ENCODE results near the gene ZFP28. TPM values are rescaled to one million over a fixed set of nuclear protein-coding genes. Genes with fewer than 3 reads are reported as not detected.

ZFP28 gene
- total and polyA plus RNA-seq, 2 donors (not counting 3 experiments of a cell fraction or from before 2014, with no cell fraction given), result 1.8 to 5.4 TPM

- Histone ChIP-seq H3K4me2 (ENCODE audit: insufficient read depth, low read length) (no peak overlapping the region), H3K9me3 (replicated peaks; ENCODE audit: control insufficient read depth, insufficient read depth, low read length) (peaks cover 22% of the 10 kb centered on the region), H3K27ac (ENCODE audit: insufficient read depth, low read depth, low read length) (no peak overlapping the region), H3K4me1 (ENCODE audit: control insufficient read depth, extremely low read depth, insufficient read depth, low read length) (no peaks in the 10 kb centered on the region), H3K36me3 (ENCODE audit: control insufficient read depth in 2 of 2, extremely low read depth in 1 of 2, insufficient read depth in 2 of 2, low read length in 2 of 2) (no peaks in the 10 kb centered on the region), H2AFZ (ENCODE audit: low read depth, low read length) (no peak overlapping the region), H3K9me1 (replicated peaks; ENCODE audit: control insufficient read depth, extremely low read depth, insufficient read depth, low read length) (no peaks in the 10 kb centered on the region), H4K20me1 (replicated peaks; ENCODE audit: control insufficient read depth, extremely low read depth, insufficient read depth, low read length) (no peaks in the 10 kb centered on the region), H3K79me2 (ENCODE audit: control insufficient read depth, insufficient read depth, low read length) (no peaks in the 10 kb centered on the region), H3K27me3 (ENCODE audit: control insufficient read depth in 2 of 2, insufficient read depth in 2 of 2, low read length in 2 of 2) (no peaks in the 10 kb centered on the region), H3K9ac (replicated peaks; ENCODE audit: extremely low read depth, insufficient read depth, low read length) (no peak overlapping the region), H3K4me3 (replicated peaks in 1 of 3; ENCODE audit: insufficient read depth in 1 of 3, low read depth in 1 of 3, low read length in 3 of 3) (no peak overlapping the region)
- DNase-seq (ENCODE audit: low read depth, low spot score), result no peak
- BruUV-seq (replicated peaks), result no TSS peak
- FAIRE-seq, result no peak
- POLR2A ChIA-PET, result no interaction called here
- intact Hi-C loops (cut with micrococcal nuclease) (no loop called here), dilution Hi-C loops (cut with MboI; ENCODE audit: extremely low pct_ligation_motif_present, low sequenced_read_pairs) (no loop called here)
- CTCF ChIA-PET, result no interaction called here
- TF ChIP-seq JUN (IDR thresholded peaks at IDR 0.05; ENCODE audit: borderline replicate concordance, insufficient read depth, insufficient read length, low read depth), result no peak
- TF ChIP-seq, protein P1, sequence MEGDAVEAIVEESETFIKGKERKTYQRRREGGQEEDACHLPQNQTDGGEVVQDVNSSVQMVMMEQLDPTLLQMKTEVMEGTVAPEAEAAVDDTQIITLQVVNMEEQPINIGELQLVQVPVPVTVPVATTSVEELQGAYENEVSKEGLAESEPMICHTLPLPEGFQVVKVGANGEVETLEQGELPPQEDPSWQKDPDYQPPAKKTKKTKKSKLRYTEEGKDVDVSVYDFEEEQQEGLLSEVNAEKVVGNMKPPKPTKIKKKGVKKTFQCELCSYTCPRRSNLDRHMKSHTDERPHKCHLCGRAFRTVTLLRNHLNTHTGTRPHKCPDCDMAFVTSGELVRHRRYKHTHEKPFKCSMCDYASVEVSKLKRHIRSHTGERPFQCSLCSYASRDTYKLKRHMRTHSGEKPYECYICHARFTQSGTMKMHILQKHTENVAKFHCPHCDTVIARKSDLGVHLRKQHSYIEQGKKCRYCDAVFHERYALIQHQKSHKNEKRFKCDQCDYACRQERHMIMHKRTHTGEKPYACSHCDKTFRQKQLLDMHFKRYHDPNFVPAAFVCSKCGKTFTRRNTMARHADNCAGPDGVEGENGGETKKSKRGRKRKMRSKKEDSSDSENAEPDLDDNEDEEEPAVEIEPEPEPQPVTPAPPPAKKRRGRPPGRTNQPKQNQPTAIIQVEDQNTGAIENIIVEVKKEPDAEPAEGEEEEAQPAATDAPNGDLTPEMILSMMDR (IDR thresholded peaks at IDR 0.05; ENCODE audit: extremely low read depth in 1 of 2, insufficient read depth in 1 of 2, low read depth in 1 of 2, low read length in 2 of 2), result no peak
- no peak for TF ChIP-seq POLR2AphosphoS5 (IDR thresholded peaks at IDR 0.05; ENCODE audit: insufficient read depth, low read depth, low read length)
- TF ChIP-seq GATA2 (IDR thresholded peaks at IDR 0.05; ENCODE audit: insufficient read depth, insufficient read length, low read depth, low read length), result no peak
- no peak for TF ChIP-seq POLR2A (IDR thresholded peaks at IDR 0.05; ENCODE audit: low read depth, low read length)
- TF ChIP-seq, protein P2, sequence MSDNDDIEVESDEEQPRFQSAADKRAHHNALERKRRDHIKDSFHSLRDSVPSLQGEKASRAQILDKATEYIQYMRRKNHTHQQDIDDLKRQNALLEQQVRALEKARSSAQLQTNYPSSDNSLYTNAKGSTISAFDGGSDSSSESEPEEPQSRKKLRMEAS (IDR thresholded peaks at IDR 0.05; ENCODE audit: insufficient read depth, insufficient read length), result no peak
- no peak for TF ChIP-seq FOS (IDR thresholded peaks at IDR 0.05; ENCODE audit: borderline replicate concordance, insufficient read depth, low read length)
- TF ChIP-seq MYC (IDR thresholded peaks at IDR 0.05; ENCODE audit: low read depth, low read length), result no peak
Measured at GRCh38 chr19:56525214-56525860, 13.4 kb upstream of the ZFP28 start.
